Fibroblast of villous mesenchyme (primary cell): ENCODE data around the gene TFB2M. TPM values are rescaled to one million over a fixed set of nuclear protein-coding genes. Genes with fewer than 3 reads are reported as not detected.

Experiments used
- DNase-seq: peaks from one replicate; pipeline ENCODE4 v3.0.0-alpha.2; 2010; ENCODE audit warnings: low read depth
- H3K4me3 ChIP-seq: 2 replicates; pipeline ENCODE4 v1.5.1; 2011; ENCODE audit warnings: low read depth, mild to moderate bottlenecking, low read length
- total RNA-seq: library from RNA; depleted of rRNA; stranded (reverse); fragments of >200 nt; gene quantifications from 2 replicates; pipeline ENCODE4 v1.2.3, GENCODE V29; 2012
- TF ChIP-seq, protein P1 (sequence below): IDR thresholded peaks from 2 replicates; pipeline ENCODE4 v1.5.1; 2012; ENCODE audit warnings: low read depth, mild to moderate bottlenecking, low read length; ENCODE audit not compliant: insufficient read depth

The TFB2M gene
- total RNA-seq, 1 donor = 29.4 TPM

- no peak for DNase-seq
- TF ChIP-seq, protein P1, sequence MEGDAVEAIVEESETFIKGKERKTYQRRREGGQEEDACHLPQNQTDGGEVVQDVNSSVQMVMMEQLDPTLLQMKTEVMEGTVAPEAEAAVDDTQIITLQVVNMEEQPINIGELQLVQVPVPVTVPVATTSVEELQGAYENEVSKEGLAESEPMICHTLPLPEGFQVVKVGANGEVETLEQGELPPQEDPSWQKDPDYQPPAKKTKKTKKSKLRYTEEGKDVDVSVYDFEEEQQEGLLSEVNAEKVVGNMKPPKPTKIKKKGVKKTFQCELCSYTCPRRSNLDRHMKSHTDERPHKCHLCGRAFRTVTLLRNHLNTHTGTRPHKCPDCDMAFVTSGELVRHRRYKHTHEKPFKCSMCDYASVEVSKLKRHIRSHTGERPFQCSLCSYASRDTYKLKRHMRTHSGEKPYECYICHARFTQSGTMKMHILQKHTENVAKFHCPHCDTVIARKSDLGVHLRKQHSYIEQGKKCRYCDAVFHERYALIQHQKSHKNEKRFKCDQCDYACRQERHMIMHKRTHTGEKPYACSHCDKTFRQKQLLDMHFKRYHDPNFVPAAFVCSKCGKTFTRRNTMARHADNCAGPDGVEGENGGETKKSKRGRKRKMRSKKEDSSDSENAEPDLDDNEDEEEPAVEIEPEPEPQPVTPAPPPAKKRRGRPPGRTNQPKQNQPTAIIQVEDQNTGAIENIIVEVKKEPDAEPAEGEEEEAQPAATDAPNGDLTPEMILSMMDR = no peak
- H3K4me3 ChIP-seq = no peak overlapping the region
These were observed 11.9 kb downstream of the TFB2M start for GRCh38 chr1:246554201-246554600.

DNA sequence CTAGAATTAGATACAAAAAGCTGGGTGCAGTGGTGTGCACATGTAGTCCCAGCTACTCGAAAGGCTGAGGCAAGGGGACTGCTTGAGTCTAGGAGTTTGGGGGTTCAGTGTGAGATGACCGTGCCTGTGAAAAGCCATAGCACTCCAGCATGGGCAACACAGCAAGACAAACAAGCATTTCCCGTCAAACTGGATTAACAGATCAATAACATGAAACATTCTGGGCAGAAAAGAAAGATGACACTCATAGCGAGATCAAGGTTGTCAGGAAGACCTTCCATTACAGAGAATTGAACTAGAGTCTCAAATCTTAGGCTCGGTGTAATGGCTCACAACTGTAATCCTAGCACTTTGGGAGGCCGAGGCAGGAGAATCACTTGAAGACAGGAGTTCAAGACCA lies 14.0 kb downstream of the TFB2M start:
- no peak overlapping the region for H3K4me3 ChIP-seq
- TF ChIP-seq, protein P1 = no peak
- no peak for DNase-seq

GRCh38 chr1:246550402-246550801 lies 15.7 kb downstream of the TFB2M start:
- DNase-seq = no peak
- TF ChIP-seq, protein P1 = no peak
- no peak overlapping the region for H3K4me3 ChIP-seq

- TF ChIP-seq, protein P1 = no peak
- H3K4me3 ChIP-seq = no peak overlapping the region
- no peak for DNase-seq
These were observed 16.4 kb downstream of the TFB2M start for GRCh38 chr1:246549665-246550064.

GRCh38 chr1:246544001-246544400 lies 22.1 kb downstream of the TFB2M start:
- no peak overlapping the region for H3K4me3 ChIP-seq
- TF ChIP-seq, protein P1 = no peak
- DNase-seq = no peak

DNA sequence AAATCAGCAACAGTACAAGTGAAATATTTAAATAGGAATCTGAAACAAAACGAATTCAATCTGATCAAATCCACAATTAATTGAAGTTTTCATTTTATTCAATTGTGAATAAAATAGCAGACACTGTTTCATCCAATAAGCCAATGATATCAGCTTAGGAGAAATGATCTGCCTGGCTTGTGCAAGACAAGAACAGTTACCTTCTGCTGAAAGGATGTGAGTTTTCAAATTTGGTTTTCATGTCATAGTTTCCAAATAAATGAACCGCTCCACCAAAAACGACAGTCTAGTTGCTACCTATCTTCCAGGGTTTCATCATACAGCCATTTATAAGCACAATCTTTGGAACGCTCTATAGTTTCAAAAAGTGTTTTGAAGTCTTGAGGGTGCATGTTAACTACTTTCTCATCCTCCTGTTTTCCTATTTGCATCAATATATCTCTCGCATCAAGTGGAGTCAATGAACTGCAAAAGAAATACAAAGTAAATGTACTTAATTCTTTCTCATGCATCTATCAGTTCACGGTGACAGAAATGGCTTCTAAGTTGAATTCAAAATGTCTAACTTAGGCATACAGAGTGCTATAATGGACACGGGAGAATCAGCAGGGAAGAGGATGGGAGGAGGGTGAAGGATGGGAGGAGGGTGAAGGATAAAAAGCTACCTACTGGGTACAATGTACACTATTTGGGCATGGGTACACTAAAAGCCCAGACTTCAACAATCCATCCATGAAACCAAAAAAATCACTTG lies 25.1 kb downstream of the TFB2M start:
- no peak overlapping the region for H3K4me3 ChIP-seq
- TF ChIP-seq, protein P1 = no peak
- no peak for DNase-seq

- H3K4me3 ChIP-seq = no peak overlapping the region
- DNase-seq = no peak
- TF ChIP-seq, protein P1 = no peak
These were observed 28.2 kb downstream of the TFB2M start for GRCh38 chr1:246537887-246538286.
